Liver (tissue), 9 donors: ENCODE data around the gene SLC25A33. TPM values are rescaled to one million over a fixed set of nuclear protein-coding genes. Genes with fewer than 3 reads are reported as not detected.

ENCODE experiments used
- DNase-seq: peaks from one replicate; pipeline ENCODE4 v3.0.0-alpha.2; 2017; ENCODE audit warnings: low spot score
- H3K27ac ChIP-seq, 2 donors: one replicate each; pipeline ENCODE4 v1.7.0; 2013; ENCODE audit warnings: inconsistent platforms in 2 of 2, low read length in 2 of 2, control low read depth in 1 of 2, low read depth in 1 of 2, mild to moderate bottlenecking in 1 of 2
- H3K27me3 ChIP-seq, 4 donors: one replicate each; pipeline versions ENCODE4 v1.6.1 to v1.7.0; 2013; ENCODE audit warnings: low read length in 3 of 4, inconsistent platforms in 1 of 4, mild to moderate bottlenecking in 1 of 4, moderate library complexity in 1 of 4; ENCODE audit not compliant: control insufficient read depth in 4 of 4, insufficient read depth in 4 of 4
- H3K36me3 ChIP-seq, 4 donors: one replicate each; pipeline versions ENCODE4 v1.6.1 to v1.7.0; 2013; ENCODE audit warnings: low read length in 3 of 4, mild to moderate bottlenecking in 3 of 4, low read depth in 1 of 4, moderate library complexity in 1 of 4; ENCODE audit not compliant: control insufficient read depth in 4 of 4, insufficient read depth in 3 of 4
- H3K4me1 ChIP-seq, 4 donors: one replicate each; pipeline versions ENCODE4 v1.6.1 to v1.7.0; 2013; ENCODE audit warnings: low read length in 3 of 4, mild to moderate bottlenecking in 3 of 4, moderate library complexity in 1 of 4; ENCODE audit not compliant: control insufficient read depth in 4 of 4, insufficient read depth in 4 of 4
- H3K4me3 ChIP-seq, 3 donors: one replicate each; pipeline versions ENCODE4 v1.6.1 to v1.7.0; 2013; ENCODE audit warnings: low read length in 3 of 3, control low read depth in 1 of 3, low read depth in 1 of 3, mild to moderate bottlenecking in 1 of 3
- H3K9ac ChIP-seq, 2 donors: one replicate each; pipeline ENCODE4 v1.7.0; 2013; ENCODE audit warnings: low read length in 2 of 2, mild to moderate bottlenecking in 2 of 2, moderate library complexity in 2 of 2, control low read depth in 1 of 2, low read depth in 1 of 2
- H3K9me3 ChIP-seq, 4 donors: one replicate each; pipeline versions ENCODE4 v1.6.1 to v1.7.0; 2013; ENCODE audit warnings: low read length in 3 of 4; ENCODE audit not compliant: control insufficient read depth in 4 of 4
- ATF3 ChIP-seq: IDR thresholded peaks from 2 replicates; pipeline ENCODE4 v1.6.1; 2016; ENCODE audit warnings: antibody characterized with exemption
- CTCF ChIP-seq: fragments of 150-350 bp; IDR thresholded peaks from 2 replicates; pipeline ENCODE4 v1.5.1; 2017; ENCODE audit warnings: improper control_type of control experiment, low read depth, low read length; ENCODE audit not compliant: missing input control
- EGR1 ChIP-seq, 2 donors: IDR thresholded peaks; 2 replicates each; pipeline ENCODE4 v1.6.1; 2016 to 2018; ENCODE audit warnings: antibody characterized with exemption in 2 of 2, low read depth in 2 of 2
- FOXA1 ChIP-seq: IDR thresholded peaks from 2 replicates; pipeline ENCODE4 v1.6.1; 2016; ENCODE audit warnings: antibody characterized with exemption
- FOXA2 ChIP-seq: IDR thresholded peaks from 2 replicates; pipeline ENCODE4 v1.6.1; 2016; ENCODE audit warnings: antibody characterized with exemption
- GABPA ChIP-seq, 2 donors: IDR thresholded peaks in 1 of 2; conservative IDR thresholded peaks in 1 of 2; 2 replicates each; pipeline ENCODE4 v1.6.1; 2016; ENCODE audit warnings: antibody characterized with exemption in 2 of 2, mild to moderate bottlenecking in 1 of 2, moderate library complexity in 1 of 2
- HNF4A ChIP-seq, 2 donors: conservative IDR thresholded peaks; 2 replicates each; pipeline ENCODE4 v1.6.1; 2016; ENCODE audit warnings: antibody characterized with exemption in 2 of 2, mild to moderate bottlenecking in 2 of 2
- HNF4G ChIP-seq: IDR thresholded peaks from 2 replicates; pipeline ENCODE4 v1.6.1; 2016; ENCODE audit warnings: antibody characterized with exemption
- JUND ChIP-seq, 2 donors: IDR thresholded peaks; 2 replicates each; pipeline ENCODE4 v1.6.1; 2016; ENCODE audit warnings: antibody characterized with exemption in 2 of 2
- MAX ChIP-seq: IDR thresholded peaks from 2 replicates; pipeline ENCODE4 v1.6.1; 2016; ENCODE audit warnings: antibody characterized with exemption
- NR2F2 ChIP-seq: IDR thresholded peaks from 2 replicates; pipeline ENCODE4 v1.6.1; 2016; ENCODE audit warnings: antibody characterized with exemption
- RAD21 ChIP-seq, 2 donors: IDR thresholded peaks; 2 replicates each; pipeline ENCODE4 v1.6.1; 2016; ENCODE audit warnings: antibody characterized with exemption in 2 of 2, mild to moderate bottlenecking in 2 of 2
- REST ChIP-seq: IDR thresholded peaks from 2 replicates; pipeline ENCODE4 v1.6.1; 2016; ENCODE audit warnings: antibody characterized with exemption, mild to moderate bottlenecking
- RXRA ChIP-seq, 2 donors: IDR thresholded peaks; 2 replicates each; pipeline ENCODE4 v1.6.1; 2017 to 2018; ENCODE audit warnings: antibody characterized with exemption in 2 of 2, mild to moderate bottlenecking in 1 of 2
- SP1 ChIP-seq: IDR thresholded peaks from 2 replicates; pipeline ENCODE4 v1.6.1; 2018; ENCODE audit warnings: antibody characterized with exemption, mild to moderate bottlenecking
- TAF1 ChIP-seq: conservative IDR thresholded peaks from 2 replicates; pipeline ENCODE4 v1.6.1; 2016; ENCODE audit warnings: antibody characterized with exemption, mild to moderate bottlenecking
- YY1 ChIP-seq: IDR thresholded peaks from 2 replicates; pipeline ENCODE4 v1.6.1; 2016; ENCODE audit warnings: antibody characterized with exemption, mild to moderate bottlenecking
- ZBTB33 ChIP-seq: IDR thresholded peaks from 2 replicates; pipeline ENCODE4 v1.6.1; 2016; ENCODE audit warnings: antibody characterized with exemption
- WGBS: extraction: QIAGEN DNeasy Blood & Tissue Kit; methylation state at CpG from one replicate; pipeline ENCODE4 v1.1.7; 2013; 5-methylcytosine and 5-hydroxymethylcytosine counted together
- polyA plus RNA-seq, 2 donors: library from polyadenylated mRNA; stranded (reverse) in 1 of 2; unstranded in 1 of 2; fragments of 200-250 nt in 1 of 2; fragments of >200 nt in 1 of 2; fragmentation: Nextera tagmentation in 1 of 2; extraction: Ambion mirVana in 1 of 2; gene quantifications; one replicate each; pipeline versions ENCODE4 v1.2.1 to v1.2.3, GENCODE V29; 2013 to 2015
- total RNA-seq, 2 donors: library from RNA; depleted of rRNA; stranded (reverse); fragments of >200 nt; gene quantifications; one replicate each; pipeline ENCODE4 v1.2.3, GENCODE V29; 2014
- donor health status: healthy.
- donor health status: healthy.
- donor health status: healthy.
- donor health status: healthy.
- donor health status: healthy.

Gene SLC25A33
- total and polyA plus RNA-seq, 4 donors, result 6.9 to 19.1 (median 10.7) TPM

GRCh38 chr1:9611716-9612115 lies 72.5 kb downstream of the SLC25A33 start:
- Histone ChIP-seq H3K27me3 (no peaks in the 10 kb centered on the region), H3K4me3 (no peak overlapping the region), H3K36me3 (peaks cover 0 to 10% (median 2%) of the 10 kb centered on the region in 4 donors), H3K4me1 (no peaks in the 10 kb centered on the region), H3K9me3 (no peaks in the 10 kb centered on the region), H3K27ac (no peak overlapping the region), H3K9ac (no peak overlapping the region)
- TF ChIP-seq TAF1 (no peak), ZBTB33 (no peak)
- 92% methylated on average over 13 of the region's 13 CpGs for WGBS
- no peak for DNase-seq

GRCh38 chr1:9612162-9612845 lies 73.0 kb downstream of the SLC25A33 start:
- Histone ChIP-seq H3K27me3 (no peaks in the 10 kb centered on the region), H3K27ac (no peak overlapping the region), H3K4me3 (no peak overlapping the region), H3K36me3 (peaks cover 0 to 10% (median 2%) of the 10 kb centered on the region in 4 donors), H3K9me3 (no peaks in the 10 kb centered on the region), H3K4me1 (no peaks in the 10 kb centered on the region), H3K9ac (no peak overlapping the region)
- 93% methylated on average over 11 of the region's 11 CpGs for WGBS
- TF ChIP-seq MAX (no peak), JUND (IDR thresholded peaks at IDR 0.05) (no peak), ZBTB33 (no peak), EGR1 (IDR thresholded peaks at IDR 0.05; ENCODE audit: low read depth in 2 of 2) (no peak), YY1 (no peak), REST (no peak), NR2F2 (no peak), FOXA1 (no peak), ATF3 (no peak), FOXA2 (no peak), RAD21 (IDR thresholded peaks at IDR 0.05) (no peak), SP1 (no peak), GABPA (IDR thresholded peaks at IDR 0.05 in 1 of 2, conservative IDR thresholded peaks at IDR 0.05 in 1 of 2) (no peak), CTCF (no peak), TAF1 (no peak), HNF4G (no peak), RXRA (IDR thresholded peaks at IDR 0.05) (no peak), HNF4A (conservative IDR thresholded peaks at IDR 0.05) (no peak)
- DNase-seq, result no peak
